NCI-H82 treated with DMSO at 0.1 percent for 48 hours (cell line): ENCODE results near the gene ZNF286A.
"Not testable (repeated sequence)": the region's sequence is repeated elsewhere in the genome, so short reads cannot be mapped to it uniquely, and the experiment has no call there.

Source experiments
- DNase-seq: peaks from one replicate; lab custom pipeline; 2025; ENCODE audit not compliant: unreplicated experiment; lab: John Stamatoyannopoulos, UW

Gene ZNF286A

DNA sequence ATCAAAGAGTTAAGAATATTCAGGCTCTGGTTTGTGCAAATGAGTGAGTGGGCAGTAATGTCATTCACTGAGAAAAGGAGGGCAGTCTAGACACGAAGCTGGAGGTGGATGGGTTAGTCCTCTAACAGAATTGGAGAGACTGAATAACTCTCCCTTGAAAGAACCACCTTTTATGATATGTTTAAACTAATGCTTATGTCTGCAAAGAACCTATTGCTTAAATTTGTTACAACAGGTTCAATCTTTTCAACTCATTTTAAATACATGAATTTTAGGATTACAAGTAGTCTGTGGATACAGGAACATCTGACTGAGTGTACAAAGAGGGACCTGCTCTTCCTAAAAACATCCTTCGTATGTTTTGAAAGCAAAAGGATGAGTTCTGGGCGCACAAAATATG, 585 bp upstream of the ZNF286A start:
- not testable (repeated sequence) for DNase-seq

DNA sequence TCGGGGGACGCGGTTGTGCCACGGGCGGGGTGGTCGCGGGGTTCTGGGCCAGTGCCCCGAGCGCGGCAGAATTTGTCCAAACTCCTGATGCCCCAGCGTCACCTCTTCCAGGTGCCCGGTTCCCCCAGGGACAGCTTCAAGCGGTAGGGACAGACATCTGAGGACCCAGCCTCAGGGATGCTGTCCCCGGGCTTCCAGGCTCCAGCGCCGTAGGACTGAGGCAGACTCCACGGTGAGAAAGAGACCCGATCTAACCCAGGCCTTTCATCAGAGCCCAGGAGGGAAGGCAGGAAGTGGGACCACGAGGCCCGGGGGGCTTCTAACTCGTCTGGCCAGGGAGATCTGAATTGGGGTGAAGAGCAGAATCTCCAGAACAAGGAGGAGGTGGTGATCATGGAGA, 385 bp downstream of the ZNF286A start:
- not testable (repeated sequence) for DNase-seq

GRCh38 chr17:15704239-15704638, 4.7 kb downstream of the ZNF286A start:
- DNase-seq = not testable (repeated sequence)

GRCh38 chr17:15704813-15705212, 5.3 kb downstream of the ZNF286A start:
- DNase-seq = not testable (repeated sequence)

DNA sequence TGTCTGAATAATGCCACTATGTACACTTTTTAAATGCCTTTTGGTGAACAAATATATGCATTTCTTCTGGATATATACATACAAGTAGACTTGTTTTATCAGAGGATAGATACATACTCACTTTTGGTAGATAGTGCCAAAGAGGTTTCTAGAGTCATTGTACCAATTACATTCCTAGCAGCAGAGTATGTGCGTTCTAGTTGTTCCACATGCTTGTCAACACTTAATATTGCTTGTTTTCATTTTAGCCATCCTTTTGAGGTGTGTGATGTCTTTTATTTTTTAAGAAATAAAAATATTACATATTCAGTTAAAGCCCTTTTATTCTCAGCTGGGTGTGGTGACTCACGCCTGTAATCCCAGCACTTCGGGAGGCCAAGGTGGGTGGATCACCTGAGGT, 9.3 kb downstream of the ZNF286A start:
- DNase-seq = not testable (repeated sequence)

GRCh38 chr17:15716601-15717563, 17.3 kb downstream of the ZNF286A start:
- not testable (repeated sequence) for DNase-seq

DNA sequence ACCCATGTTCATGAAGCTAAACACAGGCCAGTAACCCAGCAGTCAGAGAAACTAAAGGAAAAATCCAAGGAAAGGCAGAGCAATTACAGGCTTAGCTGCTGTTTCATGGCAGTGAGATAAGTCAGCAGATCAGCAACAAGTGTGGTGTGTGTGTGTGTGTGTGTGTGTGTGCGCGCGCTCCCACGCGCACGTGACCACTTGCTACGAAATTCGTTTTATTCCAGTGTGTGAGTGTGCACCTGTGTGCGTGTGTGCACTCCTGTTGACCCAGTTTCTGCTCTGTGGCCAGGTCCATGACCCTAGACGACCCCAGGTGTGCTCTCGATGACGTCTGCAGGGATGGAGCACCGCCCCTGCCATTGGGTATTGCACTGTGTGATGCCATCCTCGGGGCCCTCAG, 31.0 kb downstream of the ZNF286A start:
- not testable (repeated sequence) for DNase-seq

- DNase-seq = not testable (repeated sequence)
These were observed 32.3 kb downstream of the ZNF286A start, which contains the start of gene TBC1D26 for GRCh38 chr17:15731900-15732299. TSS of gene TBC1D26 (plus strand) at chr17:15732283. CDS start at chr17:15735349, 3,066 bp downstream.

- DNase-seq = not testable (repeated sequence)
These were observed 33.7 kb downstream of the ZNF286A start for GRCh38 chr17:15733174-15733789.

DNA sequence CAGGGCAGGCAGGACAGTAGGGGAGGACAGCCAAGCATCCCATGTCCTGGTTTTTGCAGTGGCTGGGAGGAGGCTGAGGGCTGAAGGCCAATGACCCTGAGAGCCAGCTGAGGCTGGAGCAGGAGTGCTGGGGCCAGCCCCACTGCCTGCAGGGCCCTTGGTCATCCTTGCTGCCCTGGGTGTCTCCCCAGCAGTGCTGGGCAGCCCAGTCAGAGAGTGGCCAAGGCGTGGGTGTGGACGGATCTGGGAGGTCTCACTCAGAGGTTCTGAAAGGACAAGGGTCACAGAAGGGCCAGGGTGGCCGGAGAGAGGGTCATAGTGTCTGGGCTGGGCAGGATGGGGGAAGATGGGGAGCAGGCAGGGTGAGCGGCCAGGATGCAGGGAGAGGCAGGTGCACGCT, 37.0 kb downstream of the ZNF286A start:
- not testable (repeated sequence) for DNase-seq

- no peak for DNase-seq
These were observed 38.5 kb downstream of the ZNF286A start for GRCh38 chr17:15738066-15738465.

DNA sequence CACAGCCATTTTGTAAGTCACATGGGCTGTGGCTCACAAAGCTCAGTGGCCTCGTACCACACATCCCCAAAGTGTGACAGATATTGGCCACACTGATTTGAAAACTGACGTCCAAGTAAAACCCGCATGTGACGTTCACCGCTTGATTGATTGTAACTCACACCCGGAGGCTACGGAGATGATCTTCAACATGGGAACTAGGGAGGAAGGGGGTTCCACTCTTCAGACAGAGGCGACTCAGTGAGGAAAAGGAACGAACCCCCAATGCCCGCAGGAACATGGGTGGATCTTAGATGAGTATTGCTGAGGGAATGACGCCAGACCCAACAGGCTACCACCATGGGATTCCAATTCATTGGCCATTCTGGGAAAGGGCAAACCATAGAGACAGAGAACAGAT, 39.7 kb downstream of the ZNF286A start:
- not testable (repeated sequence) for DNase-seq

- not testable (repeated sequence) for DNase-seq
These were observed 40.5 kb downstream of the ZNF286A start for GRCh38 chr17:15740041-15740440.

- DNase-seq = no peak
These were observed 41.1 kb downstream of the ZNF286A start for GRCh38 chr17:15740570-15741120.

GRCh38 chr17:15741624-15742023, 42.1 kb downstream of the ZNF286A start:
- DNase-seq = no peak

GRCh38 chr17:15742051-15742795, 42.7 kb downstream of the ZNF286A start:
- DNase-seq = no peak

GRCh38 chr17:15742921-15743320, 43.4 kb downstream of the ZNF286A start:
- no peak for DNase-seq

DNA sequence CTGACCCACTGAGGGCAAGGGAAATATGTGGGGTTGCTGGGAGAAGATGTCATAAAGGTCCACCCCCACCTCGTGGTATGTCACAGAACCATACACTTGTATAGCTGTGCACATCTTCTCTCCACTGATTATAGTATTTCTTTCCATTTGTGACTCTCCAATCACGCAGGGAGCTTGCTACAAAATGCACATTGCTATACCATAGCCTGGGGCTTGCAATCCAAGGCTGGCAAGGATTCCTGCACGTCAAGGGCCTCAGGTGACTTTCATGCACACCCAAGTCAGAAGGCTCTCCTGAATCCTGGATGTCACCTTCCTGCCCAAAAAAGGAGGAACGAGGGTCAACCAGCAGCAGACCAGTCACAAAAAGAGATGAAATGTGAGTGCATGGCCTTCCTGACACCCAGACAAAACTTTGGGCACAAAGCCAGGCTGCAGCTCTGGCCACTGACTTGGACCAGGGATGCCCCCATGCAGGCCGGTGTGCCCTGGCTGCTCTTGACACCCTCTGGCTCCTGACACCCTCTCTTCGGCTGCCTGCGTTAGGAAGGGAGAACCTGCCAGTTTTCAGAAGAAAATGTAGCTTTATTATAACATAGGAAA, 44.6 kb downstream of the ZNF286A start:
- DNase-seq = no peak

DNA sequence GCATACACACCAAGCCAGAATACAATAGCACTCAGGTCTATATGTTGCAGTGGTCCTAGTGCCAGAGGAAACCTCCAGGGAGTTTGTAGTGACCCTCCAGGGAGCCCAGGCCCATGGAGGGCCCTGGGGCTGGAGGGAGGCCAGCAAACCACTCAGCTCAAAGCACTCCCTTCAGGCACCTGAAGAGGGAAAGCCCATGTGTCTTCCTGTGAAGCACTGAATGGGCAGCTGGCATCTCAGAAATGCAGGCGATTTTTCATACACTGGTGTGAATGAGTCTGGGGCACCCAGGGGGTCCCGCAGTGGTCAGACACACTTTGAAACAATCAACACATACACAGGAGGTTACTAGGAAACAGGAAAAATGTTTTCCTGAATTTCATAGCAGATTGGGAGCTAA, 45.3 kb downstream of the ZNF286A start:
- no peak for DNase-seq

DNA sequence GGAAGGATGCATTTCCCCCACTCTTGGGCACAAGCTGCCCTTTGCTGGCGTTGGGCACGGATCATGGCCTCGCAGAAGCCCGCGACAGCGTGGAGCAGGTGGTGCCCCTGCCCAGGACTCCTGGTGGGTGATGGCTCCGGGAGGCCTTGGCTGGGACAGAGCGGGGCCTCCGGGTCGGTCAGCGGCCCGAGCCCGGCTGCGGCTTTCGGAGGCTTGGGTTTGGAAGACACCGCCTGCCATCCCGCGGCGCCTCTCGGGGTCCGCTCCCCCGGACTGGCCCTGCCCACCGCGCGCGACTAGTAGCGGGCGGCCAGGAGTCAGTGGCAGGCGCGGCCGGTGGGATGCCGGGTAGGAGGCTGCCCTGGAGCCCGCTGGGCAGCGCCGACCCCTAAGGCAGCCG, 49.9 kb downstream of the ZNF286A start:
- not testable (repeated sequence) for DNase-seq
